BE2C (cell line): ENCODE results near the gene CYREN.

Source experiments
- DNase-seq: peaks from one replicate; pipeline ENCODE4 v3.0.0-alpha.2; 2020
- H3K27me3 ChIP-seq: fragments of 250-450 bp; sonication (Bioruptor Pico); 2 replicates; pipeline ENCODE4 v1.5.1; 2020; ENCODE audit warnings: mild to moderate bottlenecking
- H3K36me3 ChIP-seq: fragments of 250-450 bp; sonication (Bioruptor Pico); 2 replicates; pipeline ENCODE4 v1.5.1; 2020; ENCODE audit warnings: mild to moderate bottlenecking
- H3K4me1 ChIP-seq: fragments of 250-450 bp; sonication (Bioruptor Pico); 2 replicates; pipeline ENCODE4 v1.5.1; 2020
- H3K4me3 ChIP-seq: 2 replicates; pipeline ENCODE4 v1.5.1; 2011; ENCODE audit warnings: low read depth, low read length
- H3K9me3 ChIP-seq: fragments of 250-450 bp; sonication (Bioruptor Pico); 2 replicates; pipeline ENCODE4 v1.5.1; 2020
- CTCF ChIP-seq: IDR thresholded peaks from 2 replicates; pipeline ENCODE4 v1.5.1; 2012; ENCODE audit warnings: mild to moderate bottlenecking, low read depth, low read length

CYREN gene

DNA sequence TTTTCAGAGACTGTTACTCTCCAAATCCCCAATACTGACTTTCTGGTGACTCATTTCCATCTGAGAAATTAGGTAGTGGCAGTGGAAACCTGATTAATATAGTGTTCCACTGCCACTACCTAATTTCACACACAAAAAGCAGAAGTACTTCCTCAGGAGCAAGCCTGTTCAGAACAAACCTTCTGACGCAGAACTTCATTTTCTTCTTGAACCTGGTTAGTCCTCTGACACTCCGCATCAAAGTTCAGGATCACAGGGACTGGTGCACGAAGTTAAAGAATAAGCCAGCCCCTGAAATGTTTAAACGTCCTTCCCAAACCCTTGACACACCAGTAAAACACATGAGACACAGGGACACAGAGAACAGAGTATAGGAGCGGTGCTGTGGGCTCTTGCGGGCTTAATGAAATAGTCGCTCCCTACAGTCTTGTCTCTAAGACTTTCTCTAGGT, 36.5 kb upstream of the CYREN start:
- no peak overlapping the region for H3K4me3 ChIP-seq
- H3K36me3 ChIP-seq: no peaks in the 10 kb centered on the region
- no peaks in the 10 kb centered on the region for H3K9me3 ChIP-seq
- H3K27me3 ChIP-seq: no peaks in the 10 kb centered on the region
- H3K4me1 ChIP-seq: 0 out of 2 replicates have a peak, but pooled peaks cover 2% of the 10 kb centered on the region
- no peak for DNase-seq
- no peak for TF ChIP-seq CTCF

- Histone ChIP-seq H3K4me1 (no peaks in the 10 kb centered on the region), H3K9me3 (no peaks in the 10 kb centered on the region), H3K36me3 (no peaks in the 10 kb centered on the region), H3K27me3 (no peaks in the 10 kb centered on the region), H3K4me3 (no peak overlapping the region)
- DNase-seq: no peak
- no peak for TF ChIP-seq CTCF
Measured at GRCh38 chr7:135205850-135206249, 35.3 kb upstream of the CYREN start.

DNA sequence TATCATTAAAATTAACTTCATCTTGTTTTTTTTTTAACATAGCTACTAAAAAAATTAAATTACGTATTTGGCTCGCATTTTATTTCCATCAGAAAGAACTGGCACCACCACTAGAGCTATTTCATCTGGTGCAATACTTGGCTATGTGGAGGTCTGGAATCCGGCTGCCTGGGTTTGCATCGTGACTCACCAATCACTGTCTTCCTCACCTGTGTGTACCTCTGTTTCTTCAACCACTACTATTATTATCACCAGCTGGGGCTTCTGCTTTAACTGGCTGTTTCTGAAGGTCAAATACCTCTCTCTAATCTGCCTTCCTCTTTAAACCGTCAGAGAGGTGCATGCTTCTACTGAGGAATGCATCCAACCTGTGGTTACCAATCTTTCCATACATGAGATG, 34.4 kb upstream of the CYREN start:
- Histone ChIP-seq H3K4me3 (no peak overlapping the region), H3K36me3 (no peaks in the 10 kb centered on the region), H3K27me3 (no peaks in the 10 kb centered on the region), H3K9me3 (no peaks in the 10 kb centered on the region), H3K4me1 (peaks cover 2% of the 10 kb centered on the region; the same call in 1 of the 2 replicates)
- no peak for TF ChIP-seq CTCF
- DNase-seq: no peak

DNA sequence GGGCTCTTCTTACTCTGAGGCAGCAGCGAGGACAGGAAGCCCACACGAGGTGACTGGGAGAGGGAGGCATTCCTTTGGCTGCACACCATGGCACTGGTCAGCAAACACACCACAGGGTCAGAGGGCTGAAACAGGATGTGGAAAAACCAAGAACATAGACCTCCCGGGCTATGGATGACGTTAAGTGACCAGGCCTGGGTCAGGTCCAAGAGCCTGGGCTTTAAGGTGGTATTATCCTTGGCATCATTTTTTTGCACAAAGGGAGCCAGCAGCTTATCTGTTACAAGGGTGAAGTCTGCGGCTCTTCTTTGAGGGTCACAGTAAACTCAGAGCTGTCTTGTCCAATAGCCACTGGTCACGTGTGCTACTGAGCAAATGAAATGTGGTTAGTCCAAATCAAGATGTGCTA, 33.8 kb upstream of the CYREN start:
- no peak for DNase-seq
- no peak for TF ChIP-seq CTCF

GRCh38 chr7:135201350-135201749, 30.8 kb upstream of the CYREN start:
- H3K36me3 ChIP-seq: no peaks in the 10 kb centered on the region
- peaks cover 2% of the 10 kb centered on the region; the same call in 1 of the 2 replicates for H3K4me1 ChIP-seq
- H3K9me3 ChIP-seq: no peaks in the 10 kb centered on the region
- no peak for TF ChIP-seq CTCF
- DNase-seq: no peak
- no peak overlapping the region for H3K4me3 ChIP-seq
- H3K27me3 ChIP-seq: no peaks in the 10 kb centered on the region

More for the DNA sequence above, 33.8 kb upstream of the CYREN start:
- H3K27me3 ChIP-seq: no peaks in the 10 kb centered on the region
- no peak overlapping the region for H3K4me3 ChIP-seq
- H3K4me1 ChIP-seq: peaks cover 2% of the 10 kb centered on the region; the same call in 1 of the 2 replicates
- H3K9me3 ChIP-seq: no peaks in the 10 kb centered on the region
- H3K36me3 ChIP-seq: no peaks in the 10 kb centered on the region

DNA sequence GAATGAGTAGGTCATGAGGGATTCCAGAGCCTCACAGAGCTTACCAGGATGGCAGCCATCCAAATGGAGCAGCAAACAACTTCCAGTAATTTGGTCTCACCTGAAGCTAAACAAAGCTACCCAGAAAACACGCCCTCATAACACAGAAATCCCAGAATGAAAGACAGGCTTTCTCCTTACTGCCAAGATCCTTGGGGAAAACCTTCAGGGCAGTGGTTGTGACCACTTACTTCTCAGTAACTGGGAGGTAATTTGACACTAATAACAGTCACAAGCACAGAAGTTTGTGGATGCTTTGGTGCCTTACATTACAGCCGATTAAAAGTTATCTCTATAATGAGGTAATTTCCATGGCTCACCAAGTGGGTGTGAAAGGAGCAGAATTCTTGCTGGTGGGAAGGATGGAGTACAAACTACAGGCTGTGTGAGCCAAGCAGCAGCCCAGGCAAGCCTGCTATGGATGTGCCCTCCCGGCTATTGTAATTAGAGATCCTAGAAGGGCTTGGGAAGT, 30.4 kb upstream of the CYREN start:
- Histone ChIP-seq H3K4me3 (no peak overlapping the region), H3K9me3 (no peaks in the 10 kb centered on the region), H3K36me3 (no peaks in the 10 kb centered on the region), H3K4me1 (peaks cover 2% of the 10 kb centered on the region; the same call in 1 of the 2 replicates), H3K27me3 (no peaks in the 10 kb centered on the region)
- DNase-seq: no peak
- TF ChIP-seq CTCF: no peak
